GM12872 (cell line): ENCODE measurements around the gene DNER.

Experiments
- TF ChIP-seq, protein P1 (sequence below): IDR thresholded peaks from 3 replicates; pipeline ENCODE4 v1.5.1; 2011; ENCODE audit warnings: low read depth, mild to moderate bottlenecking, low read length, moderate library complexity; ENCODE audit not compliant: insufficient read depth

The DNER gene

DNA sequence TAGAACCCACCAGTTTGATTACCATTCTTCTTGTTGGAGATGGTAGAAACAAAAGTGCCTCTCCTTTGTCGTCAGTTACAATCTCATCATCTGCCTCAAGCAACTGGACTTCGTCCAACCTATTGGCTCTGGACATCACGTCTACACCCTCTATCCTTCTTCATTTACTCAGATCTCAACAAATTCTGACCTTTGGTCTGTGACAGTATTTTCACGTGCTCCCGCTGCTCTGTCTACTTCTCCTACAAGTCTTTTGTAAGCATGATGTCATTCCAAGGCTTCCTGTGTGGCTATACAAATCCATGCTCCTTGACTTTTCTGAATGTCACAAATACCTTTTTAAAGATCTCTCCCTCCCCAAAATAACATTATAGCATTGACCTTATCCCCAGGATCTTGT lies 400.2 kb downstream of the DNER start:
- TF ChIP-seq, protein P1, sequence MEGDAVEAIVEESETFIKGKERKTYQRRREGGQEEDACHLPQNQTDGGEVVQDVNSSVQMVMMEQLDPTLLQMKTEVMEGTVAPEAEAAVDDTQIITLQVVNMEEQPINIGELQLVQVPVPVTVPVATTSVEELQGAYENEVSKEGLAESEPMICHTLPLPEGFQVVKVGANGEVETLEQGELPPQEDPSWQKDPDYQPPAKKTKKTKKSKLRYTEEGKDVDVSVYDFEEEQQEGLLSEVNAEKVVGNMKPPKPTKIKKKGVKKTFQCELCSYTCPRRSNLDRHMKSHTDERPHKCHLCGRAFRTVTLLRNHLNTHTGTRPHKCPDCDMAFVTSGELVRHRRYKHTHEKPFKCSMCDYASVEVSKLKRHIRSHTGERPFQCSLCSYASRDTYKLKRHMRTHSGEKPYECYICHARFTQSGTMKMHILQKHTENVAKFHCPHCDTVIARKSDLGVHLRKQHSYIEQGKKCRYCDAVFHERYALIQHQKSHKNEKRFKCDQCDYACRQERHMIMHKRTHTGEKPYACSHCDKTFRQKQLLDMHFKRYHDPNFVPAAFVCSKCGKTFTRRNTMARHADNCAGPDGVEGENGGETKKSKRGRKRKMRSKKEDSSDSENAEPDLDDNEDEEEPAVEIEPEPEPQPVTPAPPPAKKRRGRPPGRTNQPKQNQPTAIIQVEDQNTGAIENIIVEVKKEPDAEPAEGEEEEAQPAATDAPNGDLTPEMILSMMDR: no peak

DNA sequence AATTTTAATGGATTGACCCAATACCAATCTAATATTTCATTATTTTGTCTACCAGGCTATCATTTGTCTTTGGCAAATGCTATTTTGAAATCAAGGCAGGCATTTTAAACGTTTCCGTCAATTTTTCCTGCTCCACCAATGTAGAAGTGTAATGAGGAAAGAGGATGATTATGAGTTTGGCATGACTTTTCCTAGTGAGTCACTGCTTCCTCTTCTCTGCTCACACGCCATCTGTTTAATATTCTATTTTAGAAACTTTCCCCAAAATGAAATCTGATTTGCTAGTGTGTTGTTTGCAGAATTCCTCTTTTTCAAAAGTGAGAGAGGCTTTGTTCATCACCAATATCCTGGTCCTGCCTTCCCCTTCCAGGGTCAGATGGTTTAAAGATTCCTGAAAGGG lies 400.8 kb downstream of the DNER start:
- TF ChIP-seq, protein P1: no peak
